NCI-H2081 treated with DMSO at 0.1 percent for 48 hours (cell line): Measurements from ENCODE around the gene KRI1.

ENCODE experiments used
- DNase-seq: peaks from one replicate; lab custom pipeline; 2025; lab: John Stamatoyannopoulos, UW

The KRI1 gene

GRCh38 chr19:10565567-10566407 lies at the start of gene KRI1:
Gene KRI1, minus strand, starts transcription at chr19:10566010. Its CDS starts 11 bp downstream, at chr19:10565999.
- peak; percentile 82 for DNase-seq

- DNase-seq, result no peak
These were observed 46.8 kb upstream of the KRI1 start for GRCh38 chr19:10612499-10613119.

- no peak for DNase-seq
These were observed 46.1 kb upstream of the KRI1 start for GRCh38 chr19:10611907-10612306.

- DNase-seq, result no peak
These were observed 38.7 kb upstream of the KRI1 start for GRCh38 chr19:10604460-10604980.

GRCh38 chr19:10603873-10604459 lies 38.2 kb upstream of the KRI1 start:
- DNase-seq, result no peak

- DNase-seq, result no peak
These were observed 37.5 kb upstream of the KRI1 start for GRCh38 chr19:10603084-10603872.

GRCh38 chr19:10602330-10603083 lies 36.7 kb upstream of the KRI1 start:
- no peak for DNase-seq

GRCh38 chr19:10601999-10602329 lies 36.2 kb upstream of the KRI1 start:
- no peak for DNase-seq

GRCh38 chr19:10600149-10600548 lies 34.3 kb upstream of the KRI1 start:
- no peak for DNase-seq

- no peak for DNase-seq
These were observed 28.2 kb upstream of the KRI1 start for GRCh38 chr19:10593820-10594637.

GRCh38 chr19:10593148-10593547 lies 27.3 kb upstream of the KRI1 start:
- no peak for DNase-seq

- DNase-seq, result no peak
These were observed 22.0 kb upstream of the KRI1 start for GRCh38 chr19:10587839-10588150.

- DNase-seq, result no peak
These were observed 21.4 kb upstream of the KRI1 start, which contains the start of gene AP1M2 for GRCh38 chr19:10587022-10587838. Gene AP1M2, minus strand, starts transcription at chr19:10587312. Its CDS starts 81 bp downstream, at chr19:10587231.

- DNase-seq, result no peak
These were observed 20.6 kb upstream of the KRI1 start for GRCh38 chr19:10586396-10586795.

- no peak for DNase-seq
These were observed 17.4 kb upstream of the KRI1 start for GRCh38 chr19:10583036-10583776.

GRCh38 chr19:10582091-10582490 lies 16.3 kb upstream of the KRI1 start:
- no peak for DNase-seq

- DNase-seq, result peak; percentile 43
These were observed 15.3 kb upstream of the KRI1 start for GRCh38 chr19:10580979-10581631.

GRCh38 chr19:10577951-10578350 lies 12.1 kb upstream of the KRI1 start:
- no peak for DNase-seq
